GM23248 (cell line): ENCODE data around the gene CFDP1. TPM values are rescaled to one million over a fixed set of nuclear protein-coding genes. Genes with fewer than 3 reads are reported as not detected.

ENCODE experiments used
- DNase-seq: peaks from one replicate; pipeline ENCODE4 v3.0.0-alpha.2; 2015
- H2AFZ ChIP-seq: fragments of 200-600 bp; sonication (generic); 2 replicates; pipeline ENCODE4 v1.6.1; 2016; ENCODE audit warnings: antibody characterized with exemption
- H3F3A ChIP-seq: fragments of 200-600 bp; sonication (generic); 2 replicates; pipeline ENCODE4 v1.6.1; 2016; ENCODE audit warnings: mild to moderate bottlenecking, antibody characterized with exemption, mixed run types; ENCODE audit not compliant: insufficient read depth
- H3K27ac ChIP-seq: fragments of 200-600 bp; sonication (generic); 2 replicates; pipeline ENCODE4 v1.5.1; 2016; ENCODE audit warnings: mild to moderate bottlenecking
- H3K27me3 ChIP-seq: fragments of 200-600 bp; sonication (generic); replicated peaks from 2 replicates; pipeline ENCODE4 v1.6.1; 2016; ENCODE audit warnings: mild to moderate bottlenecking; ENCODE audit not compliant: insufficient read depth
- H3K36me3 ChIP-seq: fragments of 200-600 bp; sonication (generic); 2 replicates; pipeline ENCODE4 v1.6.1; 2016; ENCODE audit warnings: low read depth, mild to moderate bottlenecking
- H3K4me1 ChIP-seq: fragments of 200-600 bp; sonication (generic); 2 replicates; pipeline ENCODE4 v1.6.1; 2016; ENCODE audit warnings: mild to moderate bottlenecking; ENCODE audit not compliant: insufficient read depth
- H3K4me2 ChIP-seq: fragments of 200-600 bp; sonication (generic); one replicate; pipeline ENCODE4 v1.6.1; 2016; ENCODE audit warnings: mild to moderate bottlenecking; ENCODE audit not compliant: unreplicated experiment
- H3K4me3 ChIP-seq: fragments of 200-600 bp; sonication (generic); 2 replicates; pipeline ENCODE4 v1.5.1; 2016; ENCODE audit warnings: mild to moderate bottlenecking
- H3K79me2 ChIP-seq: fragments of 200-600 bp; sonication (generic); 2 replicates; pipeline ENCODE4 v1.6.1; 2016; ENCODE audit warnings: mild to moderate bottlenecking; ENCODE audit not compliant: insufficient read depth
- H3K9ac ChIP-seq: fragments of 200-600 bp; sonication (generic); 2 replicates; pipeline ENCODE4 v1.6.1; 2016; ENCODE audit warnings: mild to moderate bottlenecking
- H3K9me2 ChIP-seq: fragments of 200-600 bp; sonication (generic); 2 replicates; pipeline ENCODE4 v1.6.1; 2016; ENCODE audit warnings: mixed run types, mild to moderate bottlenecking, moderate library complexity; ENCODE audit not compliant: insufficient read depth
- H3K9me3 ChIP-seq: fragments of 200-600 bp; sonication (generic); one replicate; pipeline ENCODE4 v1.6.1; 2017; ENCODE audit warnings: low read depth
- H4K20me1 ChIP-seq: fragments of 200-600 bp; sonication (generic); 2 replicates; pipeline ENCODE4 v1.6.0; 2016; ENCODE audit not compliant: insufficient read depth
- EZH2 ChIP-seq: fragments of 200-600 bp; sonication (generic); IDR thresholded peaks from 2 replicates; pipeline ENCODE4 v1.6.1; 2018; ENCODE audit warnings: antibody characterized with exemption, mild to moderate bottlenecking; ENCODE audit not compliant: insufficient read depth, poor library complexity, severe bottlenecking
- EZH2phosphoT487 ChIP-seq: fragments of 200-600 bp; sonication (generic); IDR thresholded peaks from 2 replicates; pipeline ENCODE4 v1.6.1; 2018; ENCODE audit warnings: antibody characterized with exemption, moderate library complexity, mild to moderate bottlenecking, low read depth; ENCODE audit not compliant: insufficient read depth
- WGBS, 2 experiments: methylation state at CpG; one replicate each; pipeline ENCODE4 v1.1.6; 2015 to 2017; ENCODE audit warnings: low lambda C conversion rate in 2 of 2, low coverage in 1 of 2; ENCODE audit errors: missing lambda C conversion rate in 2 of 2; 5-methylcytosine and 5-hydroxymethylcytosine counted together
- in situ Hi-C: fragments of 300-500 bp; cut with MboI; formaldehyde crosslinking; loops from 2 replicates; pipeline ENCODE4 v1.15.0; 2020
- polyA plus RNA-seq: library from polyadenylated mRNA; unstranded; fragments of >200 nt; fragmentation: Nextera tagmentation; extraction: Ambion mirVana; gene quantifications from 2 replicates; pipeline ENCODE4 v1.2.1, GENCODE V29; 2016
- total RNA-seq: library from RNA; depleted of rRNA; stranded (reverse); fragments of >200 nt; shearing (Covaris generic); gene quantifications from 2 replicates; pipeline ENCODE4 v1.2.3, GENCODE V29; 2014

Gene CFDP1
- total and polyA plus RNA-seq, 2 experiments from 2014 or later, result 36.9 to 46.7 TPM

- WGBS, 2 experiments, result 68 to 70% methylated on average over 17 of the region's 17 CpGs
- Histone ChIP-seq H2AFZ (no peak overlapping the region), H3K4me3 (peak overlapping the region; percentile 93), H3K4me1 (peaks cover 81% of the 10 kb centered on the region), H3K27me3 (no peaks in the 10 kb centered on the region), H3K9ac (peak overlapping the region; percentile 98), H3F3A (peaks cover 42% of the 10 kb centered on the region), H3K27ac (peak overlapping the region; percentile 99), H4K20me1 (no peaks in the 10 kb centered on the region), H3K79me2 (peaks cover 88% of the 10 kb centered on the region), H3K9me3 (no peaks in the 10 kb centered on the region), H3K36me3 (no peaks in the 10 kb centered on the region), H3K4me2 (no peak overlapping the region), H3K9me2 (no peaks in the 10 kb centered on the region)
- TF ChIP-seq EZH2 (no peak), EZH2phosphoT487 (no peak)
- in situ Hi-C loops, result no loop called here
- no peak for DNase-seq
Measured at GRCh38 chr16:75248536-75249380, 184.5 kb downstream of the CFDP1 start.

- no peak for TF ChIP-seq EZH2phosphoT487
- no peak for TF ChIP-seq EZH2
Measured at GRCh38 chr16:75248142-75248535, 185.2 kb downstream of the CFDP1 start.

DNA sequence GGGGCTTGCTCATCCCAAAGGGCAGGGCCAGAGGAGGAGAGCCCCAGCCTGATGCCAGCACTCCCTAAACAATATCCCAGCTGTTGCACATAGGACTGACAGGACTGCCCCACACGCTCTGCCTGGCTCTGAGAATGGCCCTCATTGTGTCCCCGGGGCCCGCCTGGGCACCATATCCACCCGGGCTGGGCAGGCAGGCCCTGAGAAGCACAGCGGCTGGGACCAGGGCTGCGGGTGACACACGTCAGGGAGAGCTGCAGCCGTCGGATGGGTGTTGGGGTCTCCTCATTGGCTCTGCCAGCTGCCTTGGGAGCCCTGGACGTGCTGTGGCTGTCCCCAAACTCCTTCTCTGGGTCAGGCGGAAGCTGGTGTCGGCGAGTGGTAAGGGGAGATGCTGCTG, 186.1 kb downstream of the CFDP1 start:
- Histone ChIP-seq H3K9me2 (no peaks in the 10 kb centered on the region), H3K4me3 (no peak overlapping the region), H3F3A (peaks cover 32% of the 10 kb centered on the region), H3K79me2 (peaks cover 89% of the 10 kb centered on the region), H3K9ac (peak overlapping the region; percentile 98), H4K20me1 (no peaks in the 10 kb centered on the region), H2AFZ (no peak overlapping the region), H3K27me3 (no peaks in the 10 kb centered on the region), H3K4me2 (peak overlapping the region; percentile 11), H3K9me3 (no peaks in the 10 kb centered on the region), H3K27ac (peak overlapping the region; percentile 99), H3K36me3 (no peaks in the 10 kb centered on the region), H3K4me1 (peaks cover 72% of the 10 kb centered on the region)
- in situ Hi-C loops, result no loop called here
- WGBS, 2 experiments, result 92 to 94% methylated on average over 13 of the region's 13 CpGs
- TF ChIP-seq EZH2 (no peak), EZH2phosphoT487 (no peak)
- no peak for DNase-seq

More at GRCh38 chr16:75248142-75248535, 185.2 kb downstream of the CFDP1 start:
- Histone ChIP-seq H3K36me3 (no peaks in the 10 kb centered on the region), H3K9me2 (no peaks in the 10 kb centered on the region), H3K9me3 (no peaks in the 10 kb centered on the region), H3K79me2 (peaks cover 88% of the 10 kb centered on the region), H3F3A (peaks cover 35% of the 10 kb centered on the region), H3K4me3 (no peak overlapping the region), H3K27ac (peak overlapping the region; percentile 99), H3K4me2 (no peak overlapping the region), H3K27me3 (no peaks in the 10 kb centered on the region), H2AFZ (no peak overlapping the region), H3K4me1 (peaks cover 81% of the 10 kb centered on the region), H3K9ac (peak overlapping the region; percentile 98), H4K20me1 (no peaks in the 10 kb centered on the region)
- no peak for DNase-seq
- in situ Hi-C loops, result no loop called here
- 80 to 88% methylated on average over 13 of the region's 13 CpGs for WGBS, 2 experiments

- no peaks in the 10 kb centered on the region for H4K20me1 ChIP-seq
- H3K9ac ChIP-seq, result peak overlapping the region; percentile 98
- H3K27me3 ChIP-seq, result no peaks in the 10 kb centered on the region
- H3K4me1 ChIP-seq, result peaks cover 66% of the 10 kb centered on the region
- no peak overlapping the region for H2AFZ ChIP-seq
- 91 to 94% methylated on average over 12 of the region's 12 CpGs for WGBS, 2 experiments
- H3K79me2 ChIP-seq, result peaks cover 89% of the 10 kb centered on the region
- TF ChIP-seq EZH2phosphoT487 (no peak), EZH2 (no peak)
- H3K36me3 ChIP-seq, result no peaks in the 10 kb centered on the region
- H3F3A ChIP-seq, result peaks cover 27% of the 10 kb centered on the region
- no peak overlapping the region for H3K4me3 ChIP-seq
- peak overlapping the region; percentile 99 for H3K27ac ChIP-seq
- H3K4me2 ChIP-seq, result peak overlapping the region; percentile 65
- no peaks in the 10 kb centered on the region for H3K9me2 ChIP-seq
- H3K9me3 ChIP-seq, result no peaks in the 10 kb centered on the region
- DNase-seq, result no peak
- in situ Hi-C loops, result no loop called here
Measured at GRCh38 chr16:75246504-75247205, 186.6 kb downstream of the CFDP1 start.
